HCT116 (cell line): Measurements from ENCODE around the gene STK32B. TPM values are rescaled to one million over a fixed set of nuclear protein-coding genes. Genes with fewer than 3 reads are reported as not detected.

Experiments
- ATAC-seq: fragments of 200-7000 bp; cut with Tn5 transposase; 2 replicates; pipeline ENCODE4 v1.9.1; 2020; ENCODE audit warnings: mild to moderate bottlenecking, moderate library complexity
- BruUV-seq: library from RNA; stranded (reverse); fragments of 400-500 nt; replicated peaks from 2 replicates; lab custom pipeline; 2021; lab: Mats Ljungman, UMichigan
- CTCF ChIA-PET: fragments of 300-600 bp; sonication (Branson Sonifier 250); formaldehyde crosslinking; loops from one replicate; lab custom pipeline; 2021; ENCODE audit warnings: antibody characterized with exemption; lab: Charles Lee
- POLR2A ChIA-PET: fragments of 300-600, 350-600 bp; sonication (Branson Sonifier 250); formaldehyde crosslinking; loops from one replicate; lab custom pipeline; 2021; ENCODE audit warnings: antibody characterized with exemption; lab: Charles Lee
- RAD21 ChIA-PET, 2 experiments: fragments of 300-600 bp; sonication (Branson Sonifier 250); formaldehyde crosslinking; loops; one replicate each; lab custom pipeline; 2023; ENCODE audit warnings: low total read pairs in 2 of 2; ENCODE audit not compliant: uncharacterized antibody in 2 of 2, unreplicated experiment in 2 of 2, low non-redundant PET in 1 of 2; lab: Charles Lee
- DNase-seq: peaks from one replicate; pipeline ENCODE4 v3.0.0-alpha.2; 2010; ENCODE audit warnings: low read depth, low spot score
- H2AFZ ChIP-seq: fragments of 200-600 bp; shearing (Covaris generic), sonication (generic); 2 replicates; pipeline ENCODE4 v1.6.1; 2017; ENCODE audit warnings: low read depth, mixed run types, mixed read lengths, antibody characterized with exemption, low read length; ENCODE audit not compliant: poor library complexity, severe bottlenecking
- H3K27ac ChIP-seq: 2 replicates; pipeline ENCODE4 v1.5.1; 2012; ENCODE audit warnings: low read depth, low read length
- H3K27me3 ChIP-seq: fragments of 200-600 bp; sonication (generic); 2 replicates; pipeline ENCODE4 v1.6.1; 2016; ENCODE audit warnings: mixed run types, low read length, mixed read lengths; ENCODE audit not compliant: insufficient read depth
- H3K36me3 ChIP-seq, 2 experiments: fragments of 200-500 bp in 1 of 2; fragments of 200-600 bp in 1 of 2; sonication (Bioruptor generic) in 1 of 2; sonication (generic) in 1 of 2; 2 replicates each; pipeline versions ENCODE4 v1.5.1 to v1.6.1; 2014 to 2016; ENCODE audit warnings: low read length in 2 of 2, inconsistent platforms in 1 of 2, mixed read lengths in 1 of 2, mixed run types in 1 of 2; ENCODE audit not compliant: insufficient read depth in 2 of 2, control insufficient read depth in 1 of 2
- H3K4me1 ChIP-seq, 2 experiments: fragments of 200-600 bp in 1 of 2; sonication (generic) in 1 of 2; 2 replicates each; pipeline versions ENCODE4 v1.5.1 to v1.6.1; 2012 to 2017; ENCODE audit warnings: low read length in 2 of 2, inconsistent platforms in 1 of 2, mild to moderate bottlenecking in 1 of 2, mixed read lengths in 1 of 2, mixed run types in 1 of 2, moderate library complexity in 1 of 2; ENCODE audit not compliant: insufficient read depth in 2 of 2, control insufficient read depth in 1 of 2
- H3K4me2 ChIP-seq: fragments of 200-600 bp; sonication (generic); 2 replicates; pipeline ENCODE4 v1.6.1; 2017; ENCODE audit warnings: mixed run types, low read length, mixed read lengths
- H3K4me3 ChIP-seq, 2 experiments: fragments of 200-600 bp in 1 of 2; sonication (generic) in 1 of 2; replicated peaks in 1 of 2; 2 replicates each; pipeline ENCODE4 v1.5.1; 2011 to 2016; ENCODE audit warnings: low read length in 2 of 2, control low read depth in 1 of 2, low read depth in 1 of 2, mild to moderate bottlenecking in 1 of 2, mixed read lengths in 1 of 2, mixed run types in 1 of 2
- H3K79me2 ChIP-seq: fragments of 200-600 bp; sonication (generic); 2 replicates; pipeline ENCODE4 v1.6.1; 2017; ENCODE audit warnings: mild to moderate bottlenecking, mixed run types, low read length, moderate library complexity, mixed read lengths; ENCODE audit not compliant: insufficient read depth
- H3K9ac ChIP-seq: fragments of 200-600 bp; sonication (generic); 2 replicates; pipeline ENCODE4 v1.6.1; 2016; ENCODE audit warnings: low read length, mixed read lengths
- H3K9me2 ChIP-seq: fragments of 200-600 bp; sonication (generic), shearing (Covaris generic); 2 replicates; pipeline ENCODE4 v1.6.1; 2017; ENCODE audit warnings: mixed run types, mild to moderate bottlenecking, moderate library complexity; ENCODE audit not compliant: insufficient read depth
- H3K9me3 ChIP-seq, 2 experiments: fragments of 200-500 bp in 1 of 2; fragments of 200-600 bp in 1 of 2; sonication (Bioruptor generic) in 1 of 2; sonication (generic) in 1 of 2; 2 replicates each; pipeline ENCODE4 v1.6.1; 2014 to 2017; ENCODE audit warnings: low read length in 2 of 2, mixed read lengths in 2 of 2, inconsistent platforms in 1 of 2, low read depth in 1 of 2, mild to moderate bottlenecking in 1 of 2, mixed run types in 1 of 2, moderate library complexity in 1 of 2; ENCODE audit not compliant: control insufficient read depth in 1 of 2, insufficient read depth in 1 of 2
- H4K20me1 ChIP-seq: fragments of 200-600 bp; sonication (generic), shearing (Covaris generic); 2 replicates; pipeline ENCODE4 v1.6.1; 2017; ENCODE audit warnings: mixed run types, mild to moderate bottlenecking, moderate library complexity; ENCODE audit not compliant: insufficient read depth
- ATF3 ChIP-seq: IDR thresholded peaks from 2 replicates; pipeline ENCODE4 v1.6.1; 2012
- CEBPB ChIP-seq: IDR thresholded peaks from 2 replicates; pipeline ENCODE4 v1.6.1; 2012; ENCODE audit warnings: low read depth
- EZH2 ChIP-seq: fragments of 200-600 bp; sonication (generic); IDR thresholded peaks from 2 replicates; pipeline ENCODE4 v1.6.1; 2017; ENCODE audit warnings: antibody characterized with exemption, mixed run types
- EZH2phosphoT487 ChIP-seq: fragments of 200-600 bp; IDR thresholded peaks from 2 replicates; pipeline ENCODE4 v1.6.1; 2018; ENCODE audit warnings: antibody characterized with exemption, borderline replicate concordance
- FOSL1 ChIP-seq: IDR thresholded peaks from 2 replicates; pipeline ENCODE4 v1.6.1; 2012; ENCODE audit warnings: low read depth
- POLR2AphosphoS5 ChIP-seq: IDR thresholded peaks from 2 replicates; pipeline ENCODE4 v1.6.1; 2011; ENCODE audit warnings: mild to moderate bottlenecking, low read depth, low read length, moderate library complexity
- SP1 ChIP-seq: IDR thresholded peaks from 2 replicates; pipeline ENCODE4 v1.6.1; 2012; ENCODE audit warnings: low read depth
- SRF ChIP-seq: IDR thresholded peaks from 2 replicates; pipeline ENCODE4 v1.6.1; 2012; ENCODE audit warnings: low read depth
- YY1 ChIP-seq: IDR thresholded peaks from 2 replicates; pipeline ENCODE4 v1.6.1; 2011; ENCODE audit warnings: low read length, low read depth, moderate library complexity, mild to moderate bottlenecking; ENCODE audit not compliant: insufficient replicate concordance; ENCODE audit errors: extremely low read depth
- ZFX ChIP-seq: fragments of 450-650 bp; IDR thresholded peaks from 2 replicates; pipeline ENCODE4 v1.6.1; 2017
- ZNF274 ChIP-seq: fragments of 200-500 bp; sonication (Bioruptor generic); IDR thresholded peaks from 2 replicates; pipeline ENCODE4 v1.6.1; 2014; ENCODE audit warnings: mild to moderate bottlenecking, low read depth, low read length, inconsistent platforms
- intact Hi-C: fragments of 100-400 bp; cut with micrococcal nuclease; formaldehyde crosslinking; loops from 2 replicates; pipeline ENCODE4 v1.10.0; 2022
- total RNA-seq: library from RNA; stranded (reverse); gene quantifications from one replicate; pipeline ENCODE4 v1.2.1, GENCODE V29; 2021; ENCODE audit not compliant: unreplicated experiment

The STK32B gene
- total RNA-seq, 1 experiment from 2014 or later, result not detected

- H3K9me2 ChIP-seq, result no peaks in the 10 kb centered on the region
- no peaks in the 10 kb centered on the region for H3K4me1 ChIP-seq
- H4K20me1 ChIP-seq, result no peaks in the 10 kb centered on the region
- no peak overlapping the region for H3K9ac ChIP-seq
- no peak overlapping the region for H2AFZ ChIP-seq
- intact Hi-C loops, result no loop called here
- POLR2A ChIA-PET, result no interaction called here
- H3K79me2 ChIP-seq, result no peaks in the 10 kb centered on the region
- no TSS peak for BruUV-seq
- no peaks in the 10 kb centered on the region; the same call in 1 of the 2 replicates for H3K27me3 ChIP-seq
- ATAC-seq (no peak), DNase-seq (no peak)
- CTCF ChIA-PET, result no interaction called here
- no peak overlapping the region for H3K4me3 ChIP-seq
- no peak overlapping the region for H3K4me2 ChIP-seq
- TF ChIP-seq EZH2phosphoT487 (no peak), EZH2 (no peak)
- RAD21 ChIA-PET, result no interaction called here
- no peaks in the 10 kb centered on the region for H3K36me3 ChIP-seq
- no peak overlapping the region for H3K27ac ChIP-seq
- H3K9me3 ChIP-seq, result no peaks in the 10 kb centered on the region
These were observed 419.9 kb downstream of the STK32B start for GRCh38 chr4:5471206-5471605.

GRCh38 chr4:5471691-5472090 lies 420.4 kb downstream of the STK32B start:
- H2AFZ ChIP-seq, result no peak overlapping the region
- BruUV-seq, result no TSS peak
- DNase-seq, result no peak
- TF ChIP-seq CEBPB (no peak), ATF3 (no peak), ZNF274 (no peak), EZH2phosphoT487 (no peak), SRF (no peak), POLR2AphosphoS5 (no peak), ZFX (no peak), YY1 (no peak), EZH2 (no peak), SP1 (no peak), FOSL1 (no peak)
- H3K27me3 ChIP-seq, result no peaks in the 10 kb centered on the region; the same call in 1 of the 2 replicates
- no peaks in the 10 kb centered on the region for H3K36me3 ChIP-seq
- H3K4me3 ChIP-seq, result no peak overlapping the region
- no peaks in the 10 kb centered on the region for H3K79me2 ChIP-seq
- intact Hi-C loops, result no loop called here
- H3K4me2 ChIP-seq, result no peak overlapping the region
- no peak overlapping the region for H3K27ac ChIP-seq
- no peaks in the 10 kb centered on the region for H3K9me2 ChIP-seq
- H3K9me3 ChIP-seq, result no peaks in the 10 kb centered on the region
- ChIA-PET RAD21 (no interaction called here), POLR2A (no interaction called here), CTCF (no interaction called here)
- ATAC-seq, result no peak
- H3K9ac ChIP-seq, result no peak overlapping the region
- no peaks in the 10 kb centered on the region for H3K4me1 ChIP-seq
- no peaks in the 10 kb centered on the region for H4K20me1 ChIP-seq
